Astrocyte of the cerebellum (primary cell): ENCODE measurements around the gene RFLNA.

Source experiments
- DNase-seq: peaks from one replicate; pipeline ENCODE4 v3.0.0-alpha.2; 2011; ENCODE audit warnings: low read depth
- H3K4me3 ChIP-seq: 2 replicates; pipeline ENCODE4 v1.5.1; 2011; ENCODE audit warnings: mild to moderate bottlenecking, low read depth, low read length, moderate library complexity
- CTCF ChIP-seq: IDR thresholded peaks from 2 replicates; pipeline ENCODE4 v1.5.1; 2012; ENCODE audit warnings: low read length, low read depth, moderate library complexity, mild to moderate bottlenecking; ENCODE audit errors: missing control alignments
- in situ Hi-C: cut with HindIII; loops from 2 replicates; pipeline ENCODE4 v1.10.0; 2017; ENCODE audit warnings: low sequenced_read_pairs

RFLNA gene

GRCh38 chr12:124340080-124340900 lies 45.4 kb downstream of the RFLNA start:
- DNase-seq, result no peak
- no peak overlapping the region for H3K4me3 ChIP-seq
- in situ Hi-C loops, result no loop called here
- TF ChIP-seq CTCF, result no peak

- in situ Hi-C loops, result no loop called here
- no peak for TF ChIP-seq CTCF
- no peak for DNase-seq
- H3K4me3 ChIP-seq, result no peak overlapping the region
Measured at GRCh38 chr12:124341645-124342069, 46.8 kb downstream of the RFLNA start.

- TF ChIP-seq CTCF, result no peak
- H3K4me3 ChIP-seq, result no peak overlapping the region
- in situ Hi-C loops, result no loop called here
- no peak for DNase-seq
Measured at GRCh38 chr12:124344022-124344421, 49.1 kb downstream of the RFLNA start.

GRCh38 chr12:124344526-124344925 lies 49.6 kb downstream of the RFLNA start:
- in situ Hi-C loops, result no loop called here
- DNase-seq, result no peak
- H3K4me3 ChIP-seq, result no peak overlapping the region
- no peak for TF ChIP-seq CTCF

GRCh38 chr12:124345795-124346194 lies 50.9 kb downstream of the RFLNA start:
- DNase-seq, result no peak
- in situ Hi-C loops, result no loop called here
- TF ChIP-seq CTCF, result no peak

GRCh38 chr12:124346425-124347168 lies 51.7 kb downstream of the RFLNA start:
- no peak for TF ChIP-seq CTCF
- DNase-seq, result no peak
- in situ Hi-C loops, result no loop called here
- H3K4me3 ChIP-seq, result no peak overlapping the region

More at GRCh38 chr12:124345795-124346194, 50.9 kb downstream of the RFLNA start:
- no peak overlapping the region for H3K4me3 ChIP-seq
